ENCODE data around the gene GUCY2C.

Gene GUCY2C

GRCh38 chr12:14619741-14620501 is 76.5 kb downstream of the GUCY2C start:
- DNase-seq (ENCODE audit: low read depth) = no peak

- no peak for DNase-seq (ENCODE audit: low read depth)
Measured at GRCh38 chr12:14618983-14619382, 77.4 kb downstream of the GUCY2C start.

- no peak for DNase-seq (ENCODE audit: low read depth)
Measured at GRCh38 chr12:14614704-14615121, 81.7 kb downstream of the GUCY2C start.

GRCh38 chr12:14613718-14614117 is 82.7 kb downstream of the GUCY2C start:
- DNase-seq (ENCODE audit: low read depth) = no peak

- DNase-seq (ENCODE audit: low read depth) = no peak
Measured at GRCh38 chr12:14612898-14613445, 83.4 kb downstream of the GUCY2C start.

GRCh38 chr12:14612250-14612649 is 84.1 kb downstream of the GUCY2C start:
- DNase-seq (ENCODE audit: low read depth) = no peak

- no peak for DNase-seq (ENCODE audit: low read depth)
Measured at GRCh38 chr12:14611640-14612203, 84.7 kb downstream of the GUCY2C start.

- no peak for DNase-seq (ENCODE audit: low read depth)
Measured at GRCh38 chr12:14607568-14607967, 88.8 kb downstream of the GUCY2C start.

GRCh38 chr12:14605401-14605989 is 90.9 kb downstream of the GUCY2C start:
- no peak for DNase-seq (ENCODE audit: low read depth)

GRCh38 chr12:14601692-14602478 is 94.5 kb downstream of the GUCY2C start:
- no peak for DNase-seq (ENCODE audit: low read depth)

GRCh38 chr12:14597480-14597879 is 98.9 kb downstream of the GUCY2C start:
- no peak for DNase-seq (ENCODE audit: low read depth)

- no peak for DNase-seq (ENCODE audit: low read depth)
Measured at GRCh38 chr12:14591719-14592118, 104.7 kb downstream of the GUCY2C start.

GRCh38 chr12:14589169-14590004 is 107.0 kb downstream of the GUCY2C start:
- no peak for DNase-seq (ENCODE audit: low read depth)

- no peak for DNase-seq (ENCODE audit: low read depth)
Measured at GRCh38 chr12:14588571-14588970, 107.8 kb downstream of the GUCY2C start.

- no peak for DNase-seq (ENCODE audit: low read depth)
Measured at GRCh38 chr12:14578646-14579045, 117.8 kb downstream of the GUCY2C start.

- no peak for DNase-seq (ENCODE audit: low read depth)
Measured at GRCh38 chr12:14577344-14577743, 119.1 kb downstream of the GUCY2C start.

GRCh38 chr12:14576896-14577295 is 119.5 kb downstream of the GUCY2C start:
- no peak for DNase-seq (ENCODE audit: low read depth)

- DNase-seq (ENCODE audit: low read depth) = no peak
Measured at GRCh38 chr12:14575585-14575984, 120.8 kb downstream of the GUCY2C start.

- no peak for DNase-seq (ENCODE audit: low read depth)
Measured at GRCh38 chr12:14573118-14573517, 123.3 kb downstream of the GUCY2C start.

- DNase-seq (ENCODE audit: low read depth) = no peak
Measured at GRCh38 chr12:14572401-14572800, 124.0 kb downstream of the GUCY2C start.

GRCh38 chr12:14571779-14572178 is 124.6 kb downstream of the GUCY2C start:
- no peak for DNase-seq (ENCODE audit: low read depth)

Measured in stimulated activated CD8-positive, alpha-beta memory T cell treated with anti-CD3 and anti-CD28 coated beads, Interleukin-15, amount 100 ng/mL, for 24 hours (primary cell).